Pons (tissue), 1 donor: ENCODE results near the gene PITPNC1.
"Not testable (repeated sequence)": the region's sequence is repeated elsewhere in the genome, so short reads cannot be mapped to it uniquely, and the experiment has no call there.

Source experiments
- DNase-seq: peaks from one replicate; pipeline ENCODE4 v3.0.0-alpha.2; 2016; ENCODE audit warnings: low spot score

The PITPNC1 gene

DNA sequence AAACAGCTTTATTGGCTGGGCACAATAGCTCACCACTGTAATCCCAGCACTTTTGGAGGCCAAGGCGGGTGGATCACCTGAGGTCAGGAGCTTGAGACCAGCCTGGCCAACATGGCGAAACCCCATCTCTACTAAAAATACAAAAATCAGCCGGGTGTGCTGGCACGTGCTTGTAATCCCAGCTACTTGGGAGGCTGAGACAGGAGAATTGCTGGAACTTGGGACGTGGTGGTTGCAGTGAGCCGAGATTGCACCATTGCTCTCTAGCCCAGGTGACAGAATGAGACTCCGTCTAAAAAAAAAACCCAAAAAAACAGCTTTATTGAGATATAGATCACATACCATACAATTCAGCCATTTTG lies 274.1 kb downstream of the PITPNC1 start:
- DNase-seq, result not testable (repeated sequence)

DNA sequence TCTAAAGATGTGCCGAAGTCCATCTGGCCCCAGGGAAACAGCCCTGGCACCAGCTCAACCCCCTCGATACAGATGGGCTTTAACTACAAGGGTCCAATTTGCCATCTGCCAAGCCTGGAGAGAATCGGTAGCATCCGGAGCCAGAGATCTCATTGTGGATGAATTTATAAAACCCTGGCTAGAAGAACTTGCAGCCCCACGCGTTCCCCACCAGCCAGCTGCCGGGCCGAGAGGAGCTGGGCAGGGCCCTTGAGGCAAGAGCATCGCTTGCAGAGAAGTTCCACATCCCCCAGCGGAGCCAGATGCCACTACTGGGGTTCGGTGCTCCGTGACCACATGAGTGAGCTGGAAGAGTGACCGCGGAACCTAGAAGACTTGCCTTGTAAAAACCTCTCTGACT lies 275.4 kb downstream of the PITPNC1 start:
- no peak for DNase-seq

- DNase-seq, result no peak
Measured at GRCh38 chr17:67655478-67656148, 278.5 kb downstream of the PITPNC1 start.

- DNase-seq, result no peak
Measured at GRCh38 chr17:67656494-67657203, 279.6 kb downstream of the PITPNC1 start.

- DNase-seq, result no peak
Measured at GRCh38 chr17:67657596-67657995, 280.5 kb downstream of the PITPNC1 start.

DNA sequence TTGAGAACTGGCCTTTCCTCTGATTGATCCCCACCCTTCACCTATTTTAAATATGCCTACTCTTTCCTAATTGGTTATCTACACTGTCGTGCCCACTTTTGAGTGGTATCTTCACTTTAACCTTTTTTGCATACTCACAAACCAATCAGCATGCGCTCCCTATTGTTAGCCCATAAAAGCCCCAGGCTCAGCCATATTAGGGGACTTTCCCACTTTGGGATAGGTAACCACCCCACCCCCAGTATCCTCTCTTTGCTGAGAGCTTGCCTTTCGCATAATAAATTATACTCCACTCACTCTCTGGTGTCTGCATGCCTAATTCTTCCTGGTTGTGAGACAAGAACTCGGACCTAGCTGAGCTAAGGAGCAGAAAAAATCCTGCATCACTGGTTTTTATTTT lies 281.2 kb downstream of the PITPNC1 start:
- DNase-seq, result no peak

GRCh38 chr17:67659028-67659427 lies 281.9 kb downstream of the PITPNC1 start:
- no peak for DNase-seq

DNA sequence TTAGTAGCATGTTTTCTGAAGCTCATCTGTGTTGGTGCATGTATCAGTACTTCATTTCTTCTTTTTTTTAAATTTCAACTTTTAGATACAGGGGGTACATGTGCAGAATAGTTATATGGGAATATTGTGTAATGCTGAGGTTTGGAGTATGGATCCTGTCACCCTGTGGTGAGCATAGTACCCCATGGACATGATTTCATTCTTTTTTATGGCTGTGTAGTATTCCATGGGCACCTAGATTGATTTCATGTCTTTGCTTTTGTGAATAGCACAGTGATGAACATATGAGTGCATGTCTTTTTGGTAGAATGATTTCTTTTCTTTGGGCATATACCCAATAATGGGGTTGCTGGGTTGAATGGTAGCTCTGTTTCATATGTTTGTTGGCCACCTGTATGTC lies 285.6 kb downstream of the PITPNC1 start:
- DNase-seq, result no peak

- no peak for DNase-seq
Measured at GRCh38 chr17:67663457-67663856, 286.4 kb downstream of the PITPNC1 start.

GRCh38 chr17:67666028-67666427 lies 288.9 kb downstream of the PITPNC1 start:
- DNase-seq, result no peak

GRCh38 chr17:67666710-67667109 lies 289.6 kb downstream of the PITPNC1 start:
- DNase-seq, result no peak

DNA sequence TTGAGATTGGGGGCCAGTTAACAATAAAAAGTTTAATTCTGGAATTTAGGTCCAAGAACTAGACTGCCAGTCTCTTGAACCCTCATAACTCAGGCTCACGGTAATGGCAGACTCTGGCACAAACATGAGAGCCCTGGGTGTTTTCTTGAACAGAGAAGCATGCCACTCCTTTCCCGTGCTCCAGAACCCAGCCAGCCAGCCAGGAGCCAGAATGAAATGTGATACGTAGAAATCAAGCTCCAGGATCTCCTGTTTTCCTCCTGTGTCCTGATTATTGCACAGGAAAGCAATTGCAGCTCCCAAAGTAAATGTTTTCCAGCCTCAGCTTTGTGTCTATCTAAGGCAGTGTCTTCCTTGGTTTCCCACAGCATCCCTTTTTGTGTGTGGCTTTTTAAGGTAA lies 294.4 kb downstream of the PITPNC1 start:
- no peak for DNase-seq

DNA sequence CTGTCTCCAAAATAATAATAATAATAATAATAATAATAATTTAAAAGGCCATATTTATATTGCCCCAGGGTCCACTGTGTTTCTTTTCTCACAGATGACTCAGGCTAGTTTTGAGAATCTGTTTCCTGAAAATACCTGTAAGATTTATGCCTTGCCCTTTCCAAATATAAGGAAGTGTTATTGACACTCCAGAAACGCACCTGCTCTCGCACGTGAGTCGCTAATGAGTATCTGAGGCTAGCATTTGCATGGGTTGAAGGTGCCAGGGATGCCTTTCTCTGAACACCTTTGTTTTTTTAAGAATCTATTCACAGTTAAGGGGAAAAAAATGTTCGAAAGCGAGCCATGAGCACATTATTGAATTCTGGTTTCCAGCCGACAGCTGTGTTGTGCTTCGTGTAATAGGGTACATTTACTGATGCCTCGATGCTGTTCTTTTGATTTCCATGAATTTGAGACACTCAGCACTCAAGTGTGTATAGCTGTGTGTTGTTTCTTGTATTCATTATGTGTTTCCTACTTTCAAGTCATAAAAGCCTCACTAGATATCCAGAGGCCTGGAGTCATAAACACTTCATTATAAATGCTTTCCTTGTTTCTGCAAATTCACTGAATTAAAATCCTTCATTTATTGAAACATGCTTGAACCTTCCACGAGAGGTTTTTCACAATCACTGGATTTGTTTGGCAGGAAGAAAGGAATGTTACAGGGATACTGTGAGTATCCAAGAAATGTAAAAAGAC lies 295.7 kb downstream of the PITPNC1 start:
- no peak for DNase-seq

DNA sequence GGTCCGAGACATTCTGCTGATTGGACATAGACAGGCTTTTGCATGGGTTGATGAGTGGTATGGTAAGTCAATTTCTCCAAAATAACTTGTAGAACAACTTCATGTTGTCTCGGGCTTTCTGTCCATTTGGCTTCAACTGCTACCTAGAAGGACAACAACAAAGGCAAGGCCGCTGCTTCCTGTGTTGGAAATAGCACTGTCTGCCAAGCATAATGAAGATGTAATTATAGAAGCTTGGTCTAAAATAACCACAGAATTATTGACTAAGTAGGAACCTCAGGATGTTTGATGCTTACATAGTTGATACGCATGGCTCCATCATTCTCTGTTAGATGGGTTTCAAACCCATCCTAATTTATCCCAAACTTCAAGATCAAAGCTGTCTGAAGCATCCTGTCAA lies 298.4 kb downstream of the PITPNC1 start:
- no peak for DNase-seq

DNA sequence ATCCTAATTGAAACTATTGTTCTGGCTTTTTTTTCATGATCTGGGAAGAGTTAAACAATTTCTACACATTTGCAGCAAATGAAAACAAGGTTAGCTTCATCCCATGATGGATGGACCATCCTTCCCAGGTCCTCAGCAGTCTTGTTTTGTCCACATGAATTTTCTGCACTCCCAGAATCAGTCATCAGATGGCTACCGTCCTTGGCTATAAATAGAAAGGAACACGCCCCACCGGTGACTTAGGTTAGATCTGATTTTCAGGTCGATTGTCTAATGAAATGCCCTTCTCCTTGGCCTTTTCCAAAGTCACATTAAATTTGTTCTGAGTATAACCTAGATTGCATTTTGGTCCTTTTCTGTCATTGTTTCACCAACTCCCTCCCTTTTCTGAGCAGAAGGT lies 299.2 kb downstream of the PITPNC1 start:
- DNase-seq, result no peak

DNA sequence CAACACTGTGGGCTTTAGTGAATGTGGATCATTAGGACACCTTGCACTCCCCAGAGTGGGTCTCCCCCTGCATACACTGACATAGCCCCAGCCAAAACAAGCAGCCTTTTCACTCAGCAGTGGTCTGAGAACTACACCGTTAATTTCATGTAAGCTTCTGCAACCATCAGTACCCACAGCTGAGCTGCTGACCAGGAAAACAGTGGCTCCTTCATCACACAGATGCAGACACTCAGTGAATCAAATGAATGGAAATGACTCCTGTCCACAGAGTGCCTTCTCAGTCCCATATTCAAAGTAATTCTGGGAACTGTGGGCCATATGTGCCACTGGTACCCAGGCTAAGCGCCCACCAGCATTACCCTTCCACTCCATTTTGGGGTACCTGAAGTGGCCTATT lies 301.3 kb downstream of the PITPNC1 start:
- peak; percentile 22 for DNase-seq

DNA sequence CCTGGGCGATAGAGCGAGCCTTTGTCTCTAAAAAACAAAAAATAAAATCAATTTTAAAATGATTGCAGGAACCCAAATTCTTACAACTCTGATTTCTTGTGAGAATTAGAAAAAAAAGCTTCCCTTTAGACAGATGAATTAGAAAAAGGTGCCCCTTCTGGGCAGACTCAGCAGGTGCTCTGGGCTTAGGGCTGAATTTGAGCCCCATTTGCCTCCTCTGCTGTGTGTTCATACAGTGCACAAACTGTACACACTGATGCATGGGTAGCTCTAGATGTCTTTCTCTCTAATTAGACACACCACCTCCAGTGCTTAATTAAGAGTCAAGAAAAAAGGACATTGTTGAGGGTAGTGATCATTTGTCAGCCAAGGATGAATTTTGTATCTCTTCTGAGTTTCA lies 302.1 kb downstream of the PITPNC1 start:
- DNase-seq, result no peak

GRCh38 chr17:67679721-67680120 lies 302.6 kb downstream of the PITPNC1 start:
- no peak for DNase-seq

- no peak for DNase-seq
Measured at GRCh38 chr17:67680445-67681224, 303.6 kb downstream of the PITPNC1 start.

GRCh38 chr17:67682196-67682595 lies 305.1 kb downstream of the PITPNC1 start:
- no peak for DNase-seq

DNA sequence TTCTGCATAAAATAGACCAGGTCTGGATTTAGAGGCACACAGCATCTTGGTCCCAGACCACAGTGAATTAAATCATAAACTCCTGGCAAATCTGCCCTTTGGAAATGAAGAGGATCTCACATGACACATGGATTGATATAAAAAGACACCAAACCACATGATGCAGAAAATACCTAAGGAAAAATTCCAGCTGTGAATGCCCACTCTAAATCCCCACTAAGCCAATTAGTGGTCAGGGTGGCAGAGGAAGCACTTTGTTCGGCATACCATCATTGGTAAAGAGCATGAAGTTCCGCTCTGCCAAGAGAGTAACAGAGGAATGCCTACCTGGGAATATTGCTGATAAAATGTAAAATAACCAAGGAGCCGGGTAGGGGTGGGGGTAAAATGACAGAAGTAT lies 308.3 kb downstream of the PITPNC1 start:
- no peak for DNase-seq

GRCh38 chr17:67686241-67686640 lies 309.2 kb downstream of the PITPNC1 start:
- no peak for DNase-seq
